Ishikawa (cell line): ENCODE data around the gene GPR55.

Experiments
- CEBPB ChIP-seq: IDR thresholded peaks from 2 replicates; pipeline ENCODE4 v1.6.1; 2012
- CREB1 ChIP-seq: IDR thresholded peaks from 2 replicates; pipeline ENCODE4 v1.6.1; 2012; ENCODE audit warnings: low read depth
- EGR1 ChIP-seq: IDR thresholded peaks from 2 replicates; pipeline ENCODE4 v1.6.1; 2012
- EP300 ChIP-seq: IDR thresholded peaks from 2 replicates; pipeline ENCODE4 v1.6.1; 2012; ENCODE audit warnings: borderline replicate concordance
- FOXM1 ChIP-seq: IDR thresholded peaks from 2 replicates; pipeline ENCODE4 v1.6.1; 2012; ENCODE audit warnings: low read depth, borderline replicate concordance
- MAX ChIP-seq: IDR thresholded peaks from 2 replicates; pipeline ENCODE4 v1.6.1; 2012
- NFIC ChIP-seq: IDR thresholded peaks from 2 replicates; pipeline ENCODE4 v1.6.1; 2012
- RAD21 ChIP-seq: IDR thresholded peaks from 2 replicates; pipeline ENCODE4 v1.6.1; 2012; ENCODE audit warnings: low read depth
- TAF1 ChIP-seq: IDR thresholded peaks from 2 replicates; pipeline ENCODE4 v1.6.1; 2012; ENCODE audit warnings: low read depth, mild to moderate bottlenecking
- TCF12 ChIP-seq: IDR thresholded peaks from 2 replicates; pipeline ENCODE4 v1.6.1; 2012; ENCODE audit warnings: low read depth
- TEAD4 ChIP-seq: IDR thresholded peaks from 2 replicates; pipeline ENCODE4 v1.6.1; 2012
- USF1 ChIP-seq: IDR thresholded peaks from 2 replicates; pipeline ENCODE4 v1.6.1; 2012
- YY1 ChIP-seq: IDR thresholded peaks from 2 replicates; pipeline ENCODE4 v1.6.1; 2012; ENCODE audit warnings: low read depth
- ZBTB7A ChIP-seq: IDR thresholded peaks from 2 replicates; pipeline ENCODE4 v1.6.1; 2012; ENCODE audit warnings: low read depth
- TF ChIP-seq, protein P1 (sequence below): IDR thresholded peaks from 2 replicates; pipeline ENCODE4 v1.6.1; 2012; ENCODE audit warnings: low read depth, mild to moderate bottlenecking

The GPR55 gene

GRCh38 chr2:230868161-230868946 lies 56.7 kb downstream of the GPR55 start:
- TF ChIP-seq ZBTB7A (peak; percentile 39; the same call in 1 of the 2 replicates), TCF12 (peak; percentile 24; the same call in 1 of the 2 replicates), MAX (no peak), NFIC (no peak; the same call in 1 of the 2 replicates), USF1 (no peak), YY1 (no peak), TEAD4 (peak; percentile 79), CEBPB (no peak), TAF1 (no peak), RAD21 (no peak), EP300 (no peak; the same call in 1 of the 2 replicates), FOXM1 (no peak)

DNA sequence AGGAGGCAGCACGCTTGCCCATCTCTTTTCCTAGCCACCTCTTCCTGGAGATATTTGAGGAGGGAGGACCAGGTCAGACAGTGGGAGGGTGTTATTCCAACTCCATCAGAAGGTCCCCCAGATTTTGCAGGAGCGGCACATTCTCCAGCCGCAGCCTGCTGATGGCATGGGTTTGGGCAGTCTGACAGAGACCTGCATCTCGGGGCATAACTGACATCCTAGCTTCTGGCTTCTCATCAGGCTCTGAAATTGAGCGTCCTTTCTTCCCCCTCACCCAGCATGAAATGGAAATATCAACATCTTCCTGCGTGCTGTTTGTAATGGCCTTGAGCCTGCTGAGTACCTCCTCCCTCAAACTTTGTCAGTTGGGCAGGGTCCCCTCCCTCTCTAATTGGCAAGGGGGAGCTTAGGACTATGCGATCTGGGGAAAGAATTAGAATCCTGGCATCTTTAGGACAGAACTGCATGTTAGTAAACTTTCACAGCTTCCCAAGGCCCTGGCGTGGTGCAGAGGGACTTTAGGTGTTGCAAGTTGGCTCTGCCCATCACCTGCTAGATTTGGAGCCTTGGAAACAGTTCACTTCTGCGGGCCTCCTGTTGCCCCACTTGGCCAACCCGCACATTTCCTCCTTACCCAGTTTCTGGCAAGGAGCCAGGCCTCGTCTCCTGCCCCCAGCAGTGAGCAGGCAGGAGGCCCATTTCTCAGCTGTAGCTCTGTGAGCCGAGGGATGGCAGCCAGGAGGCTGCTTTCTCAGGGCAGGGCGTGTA lies 58.1 kb downstream of the GPR55 start:
- no peak for TF ChIP-seq RAD21
- no peak for TF ChIP-seq ZBTB7A
- TF ChIP-seq EGR1 = no peak
- TF ChIP-seq MAX = no peak
- no peak for TF ChIP-seq FOXM1
- TF ChIP-seq CEBPB = no peak; the same call in 1 of the 2 replicates
- no peak for TF ChIP-seq TEAD4
- no peak for TF ChIP-seq USF1
- no peak for TF ChIP-seq TAF1
- TF ChIP-seq EP300 = no peak; the same call in 1 of the 2 replicates
- TF ChIP-seq CREB1 = no peak
- peak; percentile 94 for TF ChIP-seq NFIC
- peak; percentile 61; the same call in 1 of the 2 replicates for TF ChIP-seq TCF12
- TF ChIP-seq, protein P1, sequence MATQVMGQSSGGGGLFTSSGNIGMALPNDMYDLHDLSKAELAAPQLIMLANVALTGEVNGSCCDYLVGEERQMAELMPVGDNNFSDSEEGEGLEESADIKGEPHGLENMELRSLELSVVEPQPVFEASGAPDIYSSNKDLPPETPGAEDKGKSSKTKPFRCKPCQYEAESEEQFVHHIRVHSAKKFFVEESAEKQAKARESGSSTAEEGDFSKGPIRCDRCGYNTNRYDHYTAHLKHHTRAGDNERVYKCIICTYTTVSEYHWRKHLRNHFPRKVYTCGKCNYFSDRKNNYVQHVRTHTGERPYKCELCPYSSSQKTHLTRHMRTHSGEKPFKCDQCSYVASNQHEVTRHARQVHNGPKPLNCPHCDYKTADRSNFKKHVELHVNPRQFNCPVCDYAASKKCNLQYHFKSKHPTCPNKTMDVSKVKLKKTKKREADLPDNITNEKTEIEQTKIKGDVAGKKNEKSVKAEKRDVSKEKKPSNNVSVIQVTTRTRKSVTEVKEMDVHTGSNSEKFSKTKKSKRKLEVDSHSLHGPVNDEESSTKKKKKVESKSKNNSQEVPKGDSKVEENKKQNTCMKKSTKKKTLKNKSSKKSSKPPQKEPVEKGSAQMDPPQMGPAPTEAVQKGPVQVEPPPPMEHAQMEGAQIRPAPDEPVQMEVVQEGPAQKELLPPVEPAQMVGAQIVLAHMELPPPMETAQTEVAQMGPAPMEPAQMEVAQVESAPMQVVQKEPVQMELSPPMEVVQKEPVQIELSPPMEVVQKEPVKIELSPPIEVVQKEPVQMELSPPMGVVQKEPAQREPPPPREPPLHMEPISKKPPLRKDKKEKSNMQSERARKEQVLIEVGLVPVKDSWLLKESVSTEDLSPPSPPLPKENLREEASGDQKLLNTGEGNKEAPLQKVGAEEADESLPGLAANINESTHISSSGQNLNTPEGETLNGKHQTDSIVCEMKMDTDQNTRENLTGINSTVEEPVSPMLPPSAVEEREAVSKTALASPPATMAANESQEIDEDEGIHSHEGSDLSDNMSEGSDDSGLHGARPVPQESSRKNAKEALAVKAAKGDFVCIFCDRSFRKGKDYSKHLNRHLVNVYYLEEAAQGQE = no peak
- peak; percentile 40; the same call in 1 of the 2 replicates for TF ChIP-seq YY1

- TF ChIP-seq USF1 (no peak), CEBPB (no peak), MAX (0 out of 2 replicates have a peak, but pooled peaks have one; percentile 34), RAD21 (no peak), YY1 (no peak), TCF12 (0 out of 2 replicates have a peak, but pooled peaks have one; percentile 47), NFIC (peak; percentile 26; the same call in 1 of the 2 replicates), ZBTB7A (peak; percentile 59; the same call in 1 of the 2 replicates), FOXM1 (no peak), CREB1 (no peak), TEAD4 (no peak), EGR1 (no peak), TAF1 (no peak), EP300 (peak; percentile 33; the same call in 1 of the 2 replicates)
- TF ChIP-seq, protein P1 = no peak
These were observed 59.0 kb downstream of the GPR55 start for GRCh38 chr2:230865766-230866755.
